ENCODE measurements around the gene TYMP.
"Not testable (repeated sequence)": the region's sequence is repeated elsewhere in the genome, so short reads cannot be mapped to it uniquely, and the experiment has no call there.

The TYMP gene

DNA sequence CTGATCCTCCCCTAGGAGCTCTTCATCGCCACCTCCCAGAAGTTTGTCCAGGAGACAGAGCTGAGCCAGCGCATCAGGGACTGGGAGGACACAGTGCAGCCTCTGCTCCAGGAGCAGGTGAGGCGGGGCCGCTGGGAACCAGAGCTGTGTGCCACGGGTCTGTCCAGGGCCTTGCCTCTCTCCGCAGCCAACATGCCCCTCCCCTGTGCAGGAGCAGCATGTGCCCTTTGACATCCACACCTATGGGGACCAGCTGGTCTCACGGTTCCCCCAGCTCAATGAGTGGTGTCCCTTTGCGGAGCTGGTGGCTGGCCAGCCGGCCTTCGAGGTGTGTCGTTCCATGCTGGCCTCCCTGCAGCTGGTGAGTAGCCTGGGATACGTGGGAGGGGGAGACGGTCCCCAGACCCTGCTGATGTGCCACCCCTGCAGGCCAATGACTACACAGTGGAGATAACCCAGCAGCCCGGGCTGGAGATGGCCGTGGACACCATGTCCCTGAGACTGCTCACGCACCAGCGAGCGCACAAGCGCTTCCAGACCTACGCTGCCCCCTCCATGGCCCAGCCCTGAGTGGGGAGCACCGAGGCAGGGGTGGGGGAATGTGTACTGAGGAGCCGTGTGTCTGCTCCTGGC lies 6.9 kb downstream of the TYMP start:
- H3K27ac ChIP-seq = no peak overlapping the region
- H3K4me3 ChIP-seq = no peak overlapping the region
- peaks cover 20 to 56% (median 42%) of the 10 kb centered on the region in 11 experiments for H4K20me1 ChIP-seq
- TF ChIP-seq Cebpa-rat (IDR thresholded peaks at IDR 0.05) = no peak
- H3K36me3 ChIP-seq = peaks cover 55 to 68% (median 66%) of the 10 kb centered on the region in 11 experiments
- no peaks in the 10 kb centered on the region for H3K9me3 ChIP-seq (replicated peaks in 1 of 11)
- peaks cover 0 to 1% (median 0%) of the 10 kb centered on the region in 11 experiments; a peak in 3 of 22 replicates for H3K27me3 ChIP-seq
- peaks cover 27 to 36% (median 31%) of the 10 kb centered on the region in 10 experiments for H3K4me1 ChIP-seq
- H3K9ac ChIP-seq = peak overlapping the region in 4 of 11 experiments; percentile 92 to 96 (median 94); a peak in 2 of 22 replicates
- peak overlapping the region in 2 of 11 experiments; percentile 98 to 100; a peak in 2 of 22 replicates for H3K4me2 ChIP-seq

DNA sequence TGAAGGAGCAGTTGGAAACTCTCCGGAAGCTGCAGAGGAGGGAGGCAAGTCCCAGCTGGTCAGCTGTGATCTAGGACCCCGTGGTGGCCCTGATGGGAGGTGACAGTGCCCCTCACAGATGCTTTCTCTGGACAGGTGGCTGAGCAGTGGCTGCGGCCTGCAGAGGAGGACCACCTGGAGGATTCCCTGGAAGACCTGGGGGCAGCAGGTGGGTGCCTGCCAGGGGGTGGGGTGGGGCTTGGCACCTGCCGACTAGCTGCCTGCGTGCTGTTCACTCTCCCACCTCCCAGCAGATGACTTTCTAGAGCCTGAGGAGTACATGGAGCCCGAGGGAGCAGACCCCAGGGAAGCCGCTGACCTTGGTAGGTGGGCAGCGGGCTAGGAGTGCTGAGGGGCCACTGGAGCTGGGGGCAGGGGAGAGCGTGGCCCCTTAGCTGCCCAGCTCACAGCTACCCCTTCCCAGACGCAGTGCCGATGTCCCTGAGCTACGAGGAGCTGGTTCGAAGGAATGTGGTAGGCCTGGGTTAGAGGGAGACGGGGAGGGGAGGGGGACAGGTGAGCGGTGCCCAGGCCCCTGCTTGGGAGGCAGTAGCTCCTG lies 7.5 kb downstream of the TYMP start:
- Histone ChIP-seq H4K20me1 (peaks cover 20 to 62% (median 47%) of the 10 kb centered on the region in 11 experiments), H3K4me2 (no peak overlapping the region), H3K9ac (0 out of 22 replicates have a peak overlapping the region, but pooled peaks of 1 of the 11 experiments have one; percentile 18), H3K27me3 (no peaks in the 10 kb centered on the region; a peak in 1 of 22 replicates), H3K4me1 (peaks cover 21 to 32% (median 26%) of the 10 kb centered on the region in 10 experiments), H3K4me3 (no peak overlapping the region), H3K9me3 (replicated peaks in 1 of 11) (no peaks in the 10 kb centered on the region), H3K27ac (no peak overlapping the region), H3K36me3 (peaks cover 61 to 74% (median 72%) of the 10 kb centered on the region in 11 experiments)
- TF ChIP-seq Cebpa-rat (IDR thresholded peaks at IDR 0.05) = no peak

DNA sequence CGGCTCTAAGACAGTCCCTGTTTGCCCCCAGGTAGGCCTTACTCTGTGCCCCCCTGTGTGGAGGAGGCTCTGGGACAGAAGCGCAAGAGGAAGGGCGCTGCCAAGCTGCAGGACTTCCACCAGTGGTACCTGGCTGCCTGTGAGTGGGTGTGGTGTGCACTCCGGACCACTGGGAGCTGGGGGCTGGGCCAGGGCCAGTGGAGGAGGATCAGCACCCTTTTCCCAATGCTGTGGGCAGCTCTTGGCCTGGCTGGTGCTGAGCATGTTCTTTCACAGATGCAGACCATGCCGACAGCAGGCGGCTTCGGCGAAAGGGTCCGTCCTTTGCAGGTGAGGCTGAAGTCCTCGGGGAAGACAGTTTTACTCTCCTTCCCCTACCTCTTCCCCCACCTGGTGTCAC lies 8.1 kb downstream of the TYMP start:
- TF ChIP-seq Cebpa-rat (IDR thresholded peaks at IDR 0.05) = no peak
- Histone ChIP-seq H3K9ac (0 out of 22 replicates have a peak overlapping the region, but pooled peaks of 1 of the 11 experiments have one; percentile 18), H3K27ac (no peak overlapping the region), H3K9me3 (replicated peaks in 1 of 11) (no peaks in the 10 kb centered on the region), H3K4me3 (no peak overlapping the region), H3K4me2 (no peak overlapping the region), H3K36me3 (peaks cover 63 to 80% (median 78%) of the 10 kb centered on the region in 11 experiments), H4K20me1 (peaks cover 20 to 68% (median 53%) of the 10 kb centered on the region in 11 experiments), H3K27me3 (no peaks in the 10 kb centered on the region), H3K4me1 (peaks cover 18 to 32% (median 23%) of the 10 kb centered on the region in 10 experiments)

DNA sequence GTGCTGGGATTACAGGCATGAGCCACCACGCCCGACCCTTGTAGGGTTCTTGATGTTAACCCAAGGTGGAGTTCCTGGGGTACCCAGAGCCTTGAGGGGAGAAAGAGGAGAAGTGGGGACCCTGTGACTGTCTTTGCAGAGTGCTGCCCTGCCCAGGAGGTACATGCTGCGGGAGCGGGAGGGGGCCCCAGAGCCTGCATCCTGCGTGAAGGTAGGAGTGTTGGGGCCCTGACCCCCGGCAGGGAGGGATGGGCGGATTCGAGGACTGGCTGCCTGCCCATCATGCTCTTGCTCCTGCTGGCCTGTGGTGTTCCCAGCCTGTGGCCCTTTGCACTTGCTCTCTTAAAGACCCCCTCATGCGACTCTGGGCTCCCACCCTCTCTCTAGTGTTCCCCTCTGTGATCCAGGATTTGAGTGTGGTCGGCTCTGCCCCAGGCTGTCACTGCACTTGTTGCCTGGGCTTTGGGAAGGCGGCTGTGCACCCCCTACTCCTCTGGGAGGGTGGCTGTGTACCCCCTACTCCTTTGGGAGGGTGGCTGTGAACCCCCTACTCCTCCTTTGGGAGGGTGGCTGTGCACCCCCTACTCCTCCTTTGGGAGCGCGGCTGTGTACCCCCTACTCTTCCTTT lies 8.9 kb downstream of the TYMP start:
- no peak overlapping the region for H3K4me2 ChIP-seq
- peaks cover 22 to 76% (median 60%) of the 10 kb centered on the region in 11 experiments for H4K20me1 ChIP-seq
- no peaks in the 10 kb centered on the region for H3K27me3 ChIP-seq
- H3K36me3 ChIP-seq = peaks cover 63 to 88% (median 85%) of the 10 kb centered on the region in 11 experiments
- H3K9ac ChIP-seq = no peak overlapping the region
- no peak overlapping the region for H3K27ac ChIP-seq
- peaks cover 16 to 35% (median 27%) of the 10 kb centered on the region in 10 experiments for H3K4me1 ChIP-seq
- TF ChIP-seq Cebpa-rat (IDR thresholded peaks at IDR 0.05) = no peak
- no peaks in the 10 kb centered on the region for H3K9me3 ChIP-seq (replicated peaks in 1 of 11)
- H3K4me3 ChIP-seq = no peak overlapping the region

DNA sequence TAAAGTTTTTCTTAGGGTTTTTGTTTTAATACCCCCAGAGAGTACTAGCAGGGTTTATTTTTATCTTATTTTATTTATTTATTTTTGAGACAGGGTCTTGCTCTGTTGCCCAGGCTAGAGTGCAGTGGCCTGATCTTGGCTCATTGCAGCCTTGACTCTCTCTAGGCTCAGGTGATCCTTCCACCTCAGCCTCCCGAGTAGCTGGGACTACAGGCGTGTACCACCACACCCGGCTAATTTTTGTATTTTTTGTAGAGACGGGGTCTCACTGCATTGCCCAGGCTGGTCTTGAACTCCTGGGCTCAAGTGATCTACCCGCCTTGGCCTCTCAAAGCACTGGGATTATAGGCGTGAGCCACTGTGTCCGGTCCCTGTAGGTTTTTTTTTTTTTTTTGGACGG lies 9.6 kb downstream of the TYMP start:
- H3K27me3 ChIP-seq; H3K4me3 ChIP-seq; H3K4me2 ChIP-seq; H3K9ac ChIP-seq; H3K9me3 ChIP-seq (replicated peaks in 1 of 11); H3K27ac ChIP-seq: not testable (repeated sequence)
- Histone ChIP-seq H4K20me1 (peaks cover 23 to 83% (median 65%) of the 10 kb centered on the region in 11 experiments), H3K36me3 (peaks cover 63 to 91% (median 86%) of the 10 kb centered on the region in 11 experiments), H3K4me1 (peaks cover 16 to 39% (median 30%) of the 10 kb centered on the region in 10 experiments)

DNA sequence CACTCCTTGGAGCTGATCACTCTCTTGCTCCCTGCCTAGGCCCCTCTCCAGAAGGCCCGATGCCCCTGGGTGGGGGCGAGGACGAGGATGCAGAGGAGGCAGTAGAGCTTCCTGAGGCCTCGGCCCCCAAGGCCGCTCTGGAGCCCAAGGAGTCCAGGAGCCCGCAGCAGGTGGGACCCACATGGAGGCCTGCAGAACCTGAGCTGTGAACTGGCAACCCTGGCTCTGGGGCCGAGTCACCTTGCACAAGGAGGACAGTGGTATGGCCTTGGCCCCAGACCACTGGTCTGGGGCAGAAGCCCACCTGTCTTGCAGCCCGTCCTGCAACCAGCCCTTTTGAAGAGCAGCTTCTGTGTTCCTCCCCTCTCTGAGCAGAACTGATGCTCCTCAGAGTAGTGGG lies 10.7 kb downstream of the TYMP start:
- Histone ChIP-seq H3K27ac (no peak overlapping the region), H3K9ac (peak overlapping the region in 3 of 11 experiments; percentile 9 to 29 (median 19); a peak in 1 of 22 replicates), H3K36me3 (peaks cover 61 to 97% (median 91%) of the 10 kb centered on the region in 11 experiments), H3K27me3 (no peaks in the 10 kb centered on the region), H3K4me1 (peaks cover 6 to 31% (median 23%) of the 10 kb centered on the region in 10 experiments), H4K20me1 (peaks cover 15 to 84% (median 65%) of the 10 kb centered on the region in 11 experiments), H3K9me3 (replicated peaks in 1 of 11) (no peaks in the 10 kb centered on the region), H3K4me2 (no peak overlapping the region), H3K4me3 (no peak overlapping the region)
- no peak for TF ChIP-seq Cebpa-rat (IDR thresholded peaks at IDR 0.05)

DNA sequence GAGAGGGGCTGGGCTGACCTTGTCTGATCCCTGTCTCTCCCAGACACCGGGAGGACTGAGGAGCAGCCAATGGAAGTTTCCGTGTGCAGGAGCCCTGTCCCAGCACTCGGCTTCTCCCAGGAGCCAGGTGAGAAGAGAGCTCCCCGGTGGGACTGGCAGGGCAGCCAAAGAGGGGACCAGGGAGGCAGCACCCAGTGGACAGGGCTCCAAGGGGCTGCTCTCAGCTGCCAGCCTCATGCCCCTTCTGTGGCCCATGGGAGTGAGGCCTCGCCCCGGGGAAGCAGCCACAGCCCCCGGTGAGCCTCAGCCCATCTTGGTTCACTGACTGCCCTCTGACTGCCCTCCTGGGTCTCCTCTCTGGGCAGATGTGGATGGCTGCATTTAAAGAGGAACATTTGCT lies 11.2 kb downstream of the TYMP start:
- peaks cover under 1 to 26% (median 17%) of the 10 kb centered on the region in 10 experiments; a peak in 16 of 20 replicates for H3K4me1 ChIP-seq
- no peak overlapping the region for H3K4me2 ChIP-seq
- H4K20me1 ChIP-seq = peaks cover 10 to 84% (median 65%) of the 10 kb centered on the region in 11 experiments
- no peak overlapping the region for H3K4me3 ChIP-seq
- no peaks in the 10 kb centered on the region for H3K27me3 ChIP-seq
- peaks cover 56 to 96% (median 89%) of the 10 kb centered on the region in 11 experiments for H3K36me3 ChIP-seq
- H3K9ac ChIP-seq = peak overlapping the region in 4 of 11 experiments; percentile 9 to 29 (median 18); a peak in 2 of 22 replicates
- TF ChIP-seq Cebpa-rat (IDR thresholded peaks at IDR 0.05) = no peak
- no peaks in the 10 kb centered on the region for H3K9me3 ChIP-seq (replicated peaks in 1 of 11)
- H3K27ac ChIP-seq = peak overlapping the region in 1 of 11 experiments; percentile 7; a peak in 1 of 22 replicates

DNA sequence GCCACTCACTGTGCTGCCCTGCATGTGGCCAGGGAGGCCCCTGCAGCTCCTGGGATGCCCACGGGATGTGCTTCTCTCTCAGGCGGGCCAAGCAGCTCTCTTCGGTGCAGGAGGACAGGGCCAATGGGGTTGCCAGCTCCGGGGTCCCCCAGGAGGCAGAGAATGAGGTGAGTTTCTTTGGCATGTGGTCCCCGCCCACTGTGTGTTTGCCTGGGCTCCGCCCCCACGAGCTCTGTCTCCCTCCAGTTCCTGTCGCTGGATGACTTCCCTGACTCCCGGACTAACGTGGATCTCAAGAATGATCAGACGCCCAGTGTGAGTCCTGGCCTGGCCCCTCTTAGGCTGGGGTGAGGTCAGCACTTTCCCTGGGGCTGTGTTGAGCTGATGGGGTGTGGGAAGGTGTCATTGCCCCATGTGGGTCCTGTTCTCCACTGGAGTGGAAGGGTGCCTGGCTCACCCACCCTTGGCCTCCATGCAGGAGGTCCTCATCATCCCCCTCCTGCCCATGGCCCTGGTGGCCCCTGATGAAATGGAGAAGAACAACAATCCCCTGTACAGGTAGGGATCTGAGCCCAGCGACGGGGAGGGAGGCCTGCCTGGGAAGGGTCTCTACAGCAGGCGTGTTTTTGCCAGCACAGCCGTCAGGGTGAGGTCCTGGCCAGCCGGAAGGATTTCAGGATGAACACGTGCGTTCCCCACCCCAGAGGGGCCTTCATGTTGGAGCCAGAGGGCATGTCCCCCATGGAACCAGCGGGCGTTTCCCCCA lies 12.1 kb downstream of the TYMP start:
- Histone ChIP-seq H3K4me2 (no peak overlapping the region), H3K9ac (peak overlapping the region in 3 of 11 experiments; percentile 16 to 39 (median 23); a peak in 2 of 22 replicates), H3K36me3 (peaks cover 46 to 96% (median 87%) of the 10 kb centered on the region in 11 experiments), H3K9me3 (replicated peaks in 1 of 11) (no peaks in the 10 kb centered on the region), H3K27ac (no peak overlapping the region), H3K4me3 (no peak overlapping the region), H4K20me1 (peaks cover under 1 to 84% (median 64%) of the 10 kb centered on the region in 11 experiments; a peak in 20 of 22 replicates), H3K27me3 (no peaks in the 10 kb centered on the region), H3K4me1 (peaks cover 0 to 19% (median 15%) of the 10 kb centered on the region in 10 experiments; a peak in 15 of 20 replicates)
- no peak for TF ChIP-seq Cebpa-rat (IDR thresholded peaks at IDR 0.05)
